ENCODE data around the gene ATP5PO. TPM values are rescaled to one million over a fixed set of nuclear protein-coding genes. Genes with fewer than 3 reads are reported as not detected.
A peak's percentile ranks its signal among the peaks of the same experiment; 100 is the strongest.

Gene ATP5PO
- total RNA-seq, 2 experiments from 2014 or later = 234 to 241 TPM

DNA sequence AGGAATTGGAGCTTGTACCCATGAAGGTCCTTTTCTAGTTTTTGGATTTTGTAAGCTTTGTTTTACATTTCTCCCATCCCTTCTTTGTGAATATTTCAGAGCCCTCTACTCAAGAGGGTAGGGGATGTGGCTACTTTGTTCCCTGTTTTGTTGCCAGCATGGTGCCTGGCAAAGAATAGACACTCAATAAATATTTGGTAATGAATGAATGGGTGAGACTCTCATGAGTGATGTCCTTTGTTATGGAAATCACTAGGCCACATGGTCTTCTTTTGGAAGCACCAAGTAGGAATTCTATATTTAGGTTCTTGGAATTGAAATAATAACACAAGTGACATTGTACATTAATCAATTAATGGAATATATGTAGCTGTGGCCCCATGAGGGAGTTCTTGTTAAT, 26.8 kb upstream of the ATP5PO start:
- Mint-ChIP-seq H3K27ac (peak overlapping the region; percentile 7), H3K27me3 (no peaks in the 10 kb centered on the region), H3K4me3 (no peak overlapping the region), H3K36me3 (ENCODE audit: low read depth) (peaks cover 53% of the 10 kb centered on the region), H3K4me1 (ENCODE audit: low read depth) (peaks cover 76% of the 10 kb centered on the region), H3K9me3 (peaks cover 15% of the 10 kb centered on the region)
- intact Hi-C loops (cut with micrococcal nuclease) = no loop called here
- POLR2A ChIA-PET = interaction anchor here (1.0 to 3.8 kb wide), 3 partner anchors 9 to 33 kb away, joined by 3 to 19 read pairs (median 3); no protein-coding TSS in a partner anchor
- ATAC-seq = no peak
- CTCF ChIA-PET = interaction anchor here (0.8 to 2.4 kb wide), 5 partner anchors 8 to 405 kb away, joined by 3 to 14 read pairs (median 6); no protein-coding TSS in a partner anchor
- DNase-seq = no peak
- no peak for TF ChIP-seq CTCF (IDR thresholded peaks at IDR 0.05)

DNA sequence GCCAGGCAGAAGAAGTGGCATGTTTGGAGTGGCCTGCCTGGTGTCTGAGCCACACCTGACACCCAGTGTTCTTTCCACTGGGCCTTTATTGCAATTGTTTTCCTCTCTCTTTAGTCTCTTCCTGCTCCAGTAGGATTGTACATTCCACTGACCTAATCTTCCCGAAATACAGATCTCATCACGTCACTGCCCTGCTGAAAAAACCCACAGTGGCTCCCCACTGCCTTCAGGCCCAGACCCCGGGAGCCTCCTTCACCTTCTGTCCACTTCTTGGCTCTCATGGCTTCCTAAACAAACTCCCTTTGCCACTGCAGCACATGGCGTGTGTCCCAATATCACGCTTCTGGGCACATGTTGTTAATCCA, 25.3 kb upstream of the ATP5PO start:
- POLR2A ChIA-PET = interaction anchor here (3.8 to 10.4 kb wide), 2 partner anchors 8 kb away, joined by 19 to 160 read pairs; no protein-coding TSS in a partner anchor
- no peak for DNase-seq
- Mint-ChIP-seq H3K9me3 (peaks cover 11% of the 10 kb centered on the region), H3K4me3 (no peak overlapping the region), H3K36me3 (ENCODE audit: low read depth) (peaks cover 49% of the 10 kb centered on the region), H3K4me1 (ENCODE audit: low read depth) (peaks cover 76% of the 10 kb centered on the region), H3K27ac (peak overlapping the region; percentile 71), H3K27me3 (no peaks in the 10 kb centered on the region)
- no peak for TF ChIP-seq CTCF (IDR thresholded peaks at IDR 0.05)
- ATAC-seq = no peak
- intact Hi-C loops (cut with micrococcal nuclease) = no loop called here
- CTCF ChIA-PET = interaction anchor here (1.1 kb wide), 1 partner anchor 139 kb away, joined by 3 read pairs; no protein-coding TSS in a partner anchor

DNA sequence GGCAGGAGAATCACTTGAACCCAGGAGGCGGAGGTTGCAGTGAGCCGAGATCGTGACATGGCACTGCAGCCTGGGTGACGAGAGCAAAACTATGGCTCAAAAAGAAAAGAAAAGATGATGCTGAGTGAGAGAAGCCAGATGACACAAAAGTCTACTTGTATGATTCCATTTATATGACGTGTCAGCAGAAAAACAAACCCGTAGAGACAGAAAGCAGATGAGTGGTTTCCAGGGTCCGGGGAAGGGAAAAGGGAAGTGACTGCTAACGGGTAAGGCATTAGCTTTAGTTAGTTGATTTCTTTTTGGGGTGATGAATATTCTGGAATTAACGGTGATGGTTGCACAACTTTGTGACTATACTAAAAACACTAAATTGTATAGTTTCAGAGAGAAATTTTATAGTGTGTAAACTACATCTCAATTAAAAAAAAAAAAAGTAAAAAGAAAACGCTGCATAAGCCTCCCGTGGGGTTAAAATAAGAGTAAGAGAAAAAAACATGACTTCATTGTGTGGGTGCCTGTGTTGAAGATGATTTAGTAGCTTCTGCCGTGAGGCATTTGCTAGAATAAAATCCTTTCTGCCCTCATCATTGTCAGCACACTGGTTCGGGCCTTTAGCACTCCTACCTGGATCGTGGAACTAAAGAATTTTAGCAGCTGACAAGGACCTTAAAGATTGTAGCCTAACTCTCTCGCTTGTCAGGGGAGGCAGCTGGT, 24.7 kb upstream of the ATP5PO start:
- Mint-ChIP-seq H3K36me3 (ENCODE audit: low read depth) (peaks cover 51% of the 10 kb centered on the region), H3K27me3 (no peaks in the 10 kb centered on the region), H3K4me1 (ENCODE audit: low read depth) (peaks cover 79% of the 10 kb centered on the region), H3K9me3 (peaks cover 11% of the 10 kb centered on the region), H3K4me3 (no peak overlapping the region), H3K27ac (peak overlapping the region; percentile 71)
- intact Hi-C loops (cut with micrococcal nuclease) = no loop called here
- no peak for DNase-seq
- no peak for ATAC-seq
- no peak for TF ChIP-seq CTCF (IDR thresholded peaks at IDR 0.05)
- CTCF ChIA-PET = interaction anchor here (1.1 to 2.1 kb wide), 4 partner anchors 8 to 139 kb away, joined by 3 to 8 read pairs (median 4); no protein-coding TSS in a partner anchor
- POLR2A ChIA-PET = interaction anchor here (0.9 to 10.4 kb wide), 4 partner anchors 8 to 135 kb away, joined by 4 to 160 read pairs (median 42); no protein-coding TSS in a partner anchor

DNA sequence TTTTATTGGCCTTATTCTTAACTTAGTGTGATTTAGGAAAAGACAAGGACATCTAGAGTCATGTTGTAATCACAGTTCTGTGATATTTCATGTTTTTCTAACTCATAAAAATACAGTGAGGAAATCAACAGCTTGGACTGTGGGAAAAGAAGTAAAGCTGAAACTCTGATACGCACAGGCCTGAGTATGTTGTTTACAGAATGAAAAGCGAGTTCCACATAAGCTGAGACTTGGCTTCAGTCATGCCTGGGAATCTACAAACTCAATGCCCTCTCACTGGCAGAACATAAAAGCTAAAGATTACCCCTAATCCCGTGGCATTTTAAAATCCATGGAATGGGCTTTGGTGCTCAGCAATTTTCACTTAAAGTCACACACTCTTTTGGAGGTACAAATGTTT, 23.6 kb upstream of the ATP5PO start:
- ATAC-seq = no peak
- Mint-ChIP-seq H3K27me3 (no peaks in the 10 kb centered on the region), H3K36me3 (ENCODE audit: low read depth) (peaks cover 40% of the 10 kb centered on the region), H3K27ac (peak overlapping the region; percentile 99), H3K4me3 (no peak overlapping the region), H3K9me3 (peaks cover under 1% of the 10 kb centered on the region), H3K4me1 (ENCODE audit: low read depth) (peaks cover 76% of the 10 kb centered on the region)
- intact Hi-C loops (cut with micrococcal nuclease) = no loop called here
- no peak for DNase-seq
- ChIA-PET CTCF (interaction anchor here (0.8 to 5.5 kb wide), 6 partner anchors 8 to 135 kb away, joined by 3 to 46 read pairs (median 4); partner anchors contain the start of genes MRPS6 and SLC5A3), POLR2A (interaction anchor here (0.6 to 10.4 kb wide), 8 partner anchors 10 to 403 kb away, joined by 3 to 160 read pairs (median 3); no protein-coding TSS in a partner anchor)
- no peak for TF ChIP-seq CTCF (IDR thresholded peaks at IDR 0.05)

- Mint-ChIP-seq H3K27ac (peak overlapping the region; percentile 99), H3K36me3 (ENCODE audit: low read depth) (peaks cover 33% of the 10 kb centered on the region), H3K4me3 (peak overlapping the region; percentile 33), H3K27me3 (no peaks in the 10 kb centered on the region), H3K9me3 (no peaks in the 10 kb centered on the region), H3K4me1 (ENCODE audit: low read depth) (peaks cover 77% of the 10 kb centered on the region)
- no peak for TF ChIP-seq CTCF (IDR thresholded peaks at IDR 0.05)
- ChIA-PET POLR2A (interaction anchor here (1.2 to 10.4 kb wide), 5 partner anchors 10 to 137 kb away, joined by 3 to 160 read pairs (median 3); no protein-coding TSS in a partner anchor), CTCF (interaction anchor here (0.9 to 5.5 kb wide), 4 partner anchors 9 to 38 kb away, joined by 3 to 46 read pairs (median 6); no protein-coding TSS in a partner anchor)
- intact Hi-C loops (cut with micrococcal nuclease) = no loop called here
- no peak for ATAC-seq
- no peak for DNase-seq
Observed at GRCh38 chr21:33938381-33938780, 22.8 kb upstream of the ATP5PO start.
